Neural cell (in vitro differentiated cells): ENCODE results near the gene KLHL2. TPM values are rescaled to one million over a fixed set of nuclear protein-coding genes. Genes with fewer than 3 reads are reported as not detected.

Source experiments
- H2AFZ ChIP-seq: fragments of 200-600, 300-800 bp; sonication (generic), shearing (Covaris generic); 2 replicates; pipeline ENCODE4 v1.6.0; 2014; ENCODE audit warnings: low read depth, mild to moderate bottlenecking, antibody characterized with exemption, low read length, moderate library complexity
- H3F3A ChIP-seq: fragments of 200-600 bp; shearing (Covaris generic); 2 replicates; pipeline ENCODE4 v1.6.1; 2016; ENCODE audit warnings: mild to moderate bottlenecking, moderate library complexity, mixed read lengths, antibody characterized with exemption, low read length; ENCODE audit not compliant: insufficient read depth, poor library complexity, severe bottlenecking
- H3K27ac ChIP-seq: fragments of 200-600, 300-800 bp; sonication (generic), shearing (Covaris generic); 2 replicates; pipeline ENCODE4 v1.5.1; 2014; ENCODE audit warnings: mild to moderate bottlenecking, low read length, moderate library complexity
- H3K27me3 ChIP-seq: fragments of 300-800, 200-600 bp; sonication (generic), shearing (Covaris generic); 2 replicates; pipeline ENCODE4 v1.6.0; 2014; ENCODE audit warnings: mild to moderate bottlenecking, low read depth, low read length, moderate library complexity; ENCODE audit not compliant: insufficient read depth
- H3K36me3 ChIP-seq: fragments of 300-800, 200-600 bp; sonication (generic), shearing (Covaris generic); 2 replicates; pipeline ENCODE4 v1.5.1; 2014; ENCODE audit warnings: mild to moderate bottlenecking, antibody characterized with exemption, low read length, moderate library complexity; ENCODE audit not compliant: insufficient read depth
- H3K4me2 ChIP-seq: fragments of 300-800, 200-600 bp; sonication (generic), shearing (Covaris generic); 2 replicates; pipeline ENCODE4 v1.6.0; 2014; ENCODE audit warnings: mild to moderate bottlenecking, low read length
- H3K4me3 ChIP-seq: fragments of 300-800, 200-600 bp; sonication (generic), shearing (Covaris generic); 2 replicates; pipeline ENCODE4 v1.5.1; 2014; ENCODE audit warnings: mild to moderate bottlenecking, low read length, moderate library complexity
- H3K79me2 ChIP-seq: fragments of 200-600 bp; shearing (Covaris generic); replicated peaks from 2 replicates; pipeline ENCODE4 v1.6.0; 2014; ENCODE audit warnings: mild to moderate bottlenecking, low read length, moderate library complexity; ENCODE audit not compliant: insufficient read depth
- H3K9ac ChIP-seq: fragments of 300-800, 200-600 bp; sonication (generic), shearing (Covaris generic); 2 replicates; pipeline ENCODE4 v1.6.1; 2016; ENCODE audit warnings: mild to moderate bottlenecking, low read length, mixed read lengths
- H3K9me2 ChIP-seq: fragments of 200-600 bp; shearing (Covaris generic); 2 replicates; pipeline ENCODE4 v1.6.1; 2016; ENCODE audit warnings: mild to moderate bottlenecking, low read length, mixed read lengths; ENCODE audit not compliant: insufficient read depth
- H3K9me3 ChIP-seq: fragments of 200-600, 300-800 bp; sonication (generic), shearing (Covaris generic); 2 replicates; pipeline ENCODE4 v1.6.1; 2016; ENCODE audit warnings: mild to moderate bottlenecking, mixed run types, low read length, moderate library complexity, mixed read lengths
- H4K20me1 ChIP-seq: fragments of 200-600 bp; shearing (Covaris generic); 2 replicates; pipeline ENCODE4 v1.6.1; 2016; ENCODE audit warnings: mild to moderate bottlenecking, mixed run types; ENCODE audit not compliant: insufficient read depth
- EP300 ChIP-seq: fragments of 450-650 bp; conservative IDR thresholded peaks from 2 replicates; pipeline ENCODE4 v1.6.1; 2014; ENCODE audit warnings: antibody characterized with exemption, mild to moderate bottlenecking, moderate library complexity; ENCODE audit not compliant: poor library complexity, severe bottlenecking
- EZH2 ChIP-seq: fragments of 200-600, 300-800 bp; shearing (Covaris generic), sonication (generic); IDR thresholded peaks from 2 replicates; pipeline ENCODE4 v1.6.1; 2014; ENCODE audit warnings: antibody characterized with exemption, low read length, borderline replicate concordance, mild to moderate bottlenecking; ENCODE audit not compliant: insufficient read depth, poor library complexity, severe bottlenecking
- MXI1 ChIP-seq: fragments of 450-650 bp; conservative IDR thresholded peaks from 2 replicates; pipeline ENCODE4 v1.6.1; 2014; ENCODE audit warnings: antibody characterized with exemption, mild to moderate bottlenecking; ENCODE audit not compliant: poor library complexity, severe bottlenecking
- POLR2AphosphoS5 ChIP-seq: IDR thresholded peaks from 2 replicates; pipeline ENCODE4 v1.6.1; 2012
- RAD21 ChIP-seq: fragments of 450-650 bp; conservative IDR thresholded peaks from 2 replicates; pipeline ENCODE4 v1.6.1; 2014; ENCODE audit warnings: antibody characterized with exemption, mild to moderate bottlenecking, moderate library complexity
- SMC3 ChIP-seq: fragments of 450-650 bp; conservative IDR thresholded peaks from 2 replicates; pipeline ENCODE4 v1.6.1; 2014; ENCODE audit warnings: antibody characterized with exemption, mild to moderate bottlenecking, moderate library complexity; ENCODE audit not compliant: poor library complexity
- TAF1 ChIP-seq: IDR thresholded peaks from 2 replicates; pipeline ENCODE4 v1.6.1; 2012; ENCODE audit warnings: low read depth
- polyA plus RNA-seq: library from polyadenylated mRNA; depleted of rRNA; stranded (reverse); fragments of >200 nt; gene quantifications from 2 replicates; pipeline ENCODE4 v1.2.3, GENCODE V29; 2014
- TF ChIP-seq, protein P1 (sequence below): fragments of 450-650 bp; IDR thresholded peaks from 2 replicates; pipeline ENCODE4 v1.5.1; 2014; ENCODE audit warnings: antibody characterized with exemption, mild to moderate bottlenecking, moderate library complexity; ENCODE audit not compliant: poor library complexity, severe bottlenecking
- TF ChIP-seq, protein P2 (sequence below): IDR thresholded peaks from 2 replicates; pipeline ENCODE4 v1.6.1; 2012; ENCODE audit warnings: borderline replicate concordance

KLHL2 gene
- polyA plus RNA-seq, 1 donor from 2014 or later, result 42.8 TPM

DNA sequence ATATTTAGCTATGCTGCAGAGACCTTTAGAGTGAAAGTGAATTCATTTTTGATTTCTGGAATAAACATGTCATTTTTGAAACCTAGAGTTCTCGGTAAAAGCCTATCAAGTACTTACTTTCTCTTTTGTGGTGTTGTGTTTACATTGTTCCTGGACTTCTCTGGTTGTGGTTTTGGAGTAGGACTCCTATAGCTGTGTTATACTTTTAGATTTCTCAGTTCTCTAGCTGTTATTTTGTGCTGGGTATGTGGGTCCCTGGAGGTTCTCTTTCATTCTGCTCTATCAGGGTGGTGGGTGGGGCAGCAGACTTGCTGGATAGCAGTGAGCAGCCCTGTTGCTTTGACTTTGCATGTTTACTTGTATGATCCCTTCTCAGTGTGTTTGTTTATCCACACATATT lies 94.5 kb downstream of the KLHL2 start:
- H3K4me3 ChIP-seq, result no peak overlapping the region

DNA sequence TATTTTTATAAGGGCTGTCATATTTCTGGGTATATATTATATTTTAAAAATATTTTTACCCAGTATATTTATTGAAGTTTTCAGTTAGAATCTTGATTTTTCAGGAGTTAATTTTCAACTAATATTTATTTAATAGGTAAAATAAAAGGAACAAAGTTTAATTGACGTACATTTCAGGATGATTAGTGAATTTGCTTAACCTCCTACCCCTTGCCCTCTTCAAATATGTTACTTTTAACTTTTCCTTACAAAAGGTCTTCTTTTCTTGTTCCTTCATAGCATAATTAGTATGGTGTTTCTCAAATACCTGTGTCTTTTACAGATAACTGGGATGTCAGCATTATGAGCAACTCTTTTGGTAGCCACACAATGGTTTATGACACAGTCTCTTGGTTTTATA lies 95.3 kb downstream of the KLHL2 start:
- no peaks in the 10 kb centered on the region for H3K9me3 ChIP-seq
- no peaks in the 10 kb centered on the region for H3K9me2 ChIP-seq
- TF ChIP-seq POLR2AphosphoS5, result no peak
- no peak for TF ChIP-seq TAF1
- TF ChIP-seq, protein P1, sequence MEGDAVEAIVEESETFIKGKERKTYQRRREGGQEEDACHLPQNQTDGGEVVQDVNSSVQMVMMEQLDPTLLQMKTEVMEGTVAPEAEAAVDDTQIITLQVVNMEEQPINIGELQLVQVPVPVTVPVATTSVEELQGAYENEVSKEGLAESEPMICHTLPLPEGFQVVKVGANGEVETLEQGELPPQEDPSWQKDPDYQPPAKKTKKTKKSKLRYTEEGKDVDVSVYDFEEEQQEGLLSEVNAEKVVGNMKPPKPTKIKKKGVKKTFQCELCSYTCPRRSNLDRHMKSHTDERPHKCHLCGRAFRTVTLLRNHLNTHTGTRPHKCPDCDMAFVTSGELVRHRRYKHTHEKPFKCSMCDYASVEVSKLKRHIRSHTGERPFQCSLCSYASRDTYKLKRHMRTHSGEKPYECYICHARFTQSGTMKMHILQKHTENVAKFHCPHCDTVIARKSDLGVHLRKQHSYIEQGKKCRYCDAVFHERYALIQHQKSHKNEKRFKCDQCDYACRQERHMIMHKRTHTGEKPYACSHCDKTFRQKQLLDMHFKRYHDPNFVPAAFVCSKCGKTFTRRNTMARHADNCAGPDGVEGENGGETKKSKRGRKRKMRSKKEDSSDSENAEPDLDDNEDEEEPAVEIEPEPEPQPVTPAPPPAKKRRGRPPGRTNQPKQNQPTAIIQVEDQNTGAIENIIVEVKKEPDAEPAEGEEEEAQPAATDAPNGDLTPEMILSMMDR, result no peak
- TF ChIP-seq EP300, result no peak
- no peak for TF ChIP-seq MXI1
- no peak for TF ChIP-seq EZH2
- TF ChIP-seq SMC3, result no peak
- no peak for TF ChIP-seq RAD21
- TF ChIP-seq, protein P2, sequence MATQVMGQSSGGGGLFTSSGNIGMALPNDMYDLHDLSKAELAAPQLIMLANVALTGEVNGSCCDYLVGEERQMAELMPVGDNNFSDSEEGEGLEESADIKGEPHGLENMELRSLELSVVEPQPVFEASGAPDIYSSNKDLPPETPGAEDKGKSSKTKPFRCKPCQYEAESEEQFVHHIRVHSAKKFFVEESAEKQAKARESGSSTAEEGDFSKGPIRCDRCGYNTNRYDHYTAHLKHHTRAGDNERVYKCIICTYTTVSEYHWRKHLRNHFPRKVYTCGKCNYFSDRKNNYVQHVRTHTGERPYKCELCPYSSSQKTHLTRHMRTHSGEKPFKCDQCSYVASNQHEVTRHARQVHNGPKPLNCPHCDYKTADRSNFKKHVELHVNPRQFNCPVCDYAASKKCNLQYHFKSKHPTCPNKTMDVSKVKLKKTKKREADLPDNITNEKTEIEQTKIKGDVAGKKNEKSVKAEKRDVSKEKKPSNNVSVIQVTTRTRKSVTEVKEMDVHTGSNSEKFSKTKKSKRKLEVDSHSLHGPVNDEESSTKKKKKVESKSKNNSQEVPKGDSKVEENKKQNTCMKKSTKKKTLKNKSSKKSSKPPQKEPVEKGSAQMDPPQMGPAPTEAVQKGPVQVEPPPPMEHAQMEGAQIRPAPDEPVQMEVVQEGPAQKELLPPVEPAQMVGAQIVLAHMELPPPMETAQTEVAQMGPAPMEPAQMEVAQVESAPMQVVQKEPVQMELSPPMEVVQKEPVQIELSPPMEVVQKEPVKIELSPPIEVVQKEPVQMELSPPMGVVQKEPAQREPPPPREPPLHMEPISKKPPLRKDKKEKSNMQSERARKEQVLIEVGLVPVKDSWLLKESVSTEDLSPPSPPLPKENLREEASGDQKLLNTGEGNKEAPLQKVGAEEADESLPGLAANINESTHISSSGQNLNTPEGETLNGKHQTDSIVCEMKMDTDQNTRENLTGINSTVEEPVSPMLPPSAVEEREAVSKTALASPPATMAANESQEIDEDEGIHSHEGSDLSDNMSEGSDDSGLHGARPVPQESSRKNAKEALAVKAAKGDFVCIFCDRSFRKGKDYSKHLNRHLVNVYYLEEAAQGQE, result no peak
- no peaks in the 10 kb centered on the region for H3K27me3 ChIP-seq
- no peaks in the 10 kb centered on the region for H3K36me3 ChIP-seq
- H4K20me1 ChIP-seq, result no peaks in the 10 kb centered on the region
- H3K4me3 ChIP-seq, result no peak overlapping the region
- no peak overlapping the region for H2AFZ ChIP-seq
- no peak overlapping the region for H3K27ac ChIP-seq
- no peaks in the 10 kb centered on the region for H3F3A ChIP-seq
- no peak overlapping the region for H3K4me2 ChIP-seq
- no peaks in the 10 kb centered on the region for H3K79me2 ChIP-seq
- no peak overlapping the region for H3K9ac ChIP-seq

More for the DNA sequence above, 94.5 kb downstream of the KLHL2 start:
- H3K27me3 ChIP-seq, result no peaks in the 10 kb centered on the region
- H3K9ac ChIP-seq, result no peak overlapping the region
- no peaks in the 10 kb centered on the region for H3F3A ChIP-seq
- H3K9me3 ChIP-seq, result no peaks in the 10 kb centered on the region
- no peak overlapping the region for H3K27ac ChIP-seq
- TF ChIP-seq, protein P2, result no peak
- no peak for TF ChIP-seq RAD21
- no peak for TF ChIP-seq MXI1
- TF ChIP-seq, protein P1, result no peak
- no peak for TF ChIP-seq TAF1
- TF ChIP-seq POLR2AphosphoS5, result no peak
- TF ChIP-seq EP300, result no peak
- TF ChIP-seq SMC3, result no peak
- TF ChIP-seq EZH2, result no peak
- H3K79me2 ChIP-seq, result no peaks in the 10 kb centered on the region
- H3K36me3 ChIP-seq, result no peaks in the 10 kb centered on the region
- H3K9me2 ChIP-seq, result no peaks in the 10 kb centered on the region
- no peaks in the 10 kb centered on the region for H4K20me1 ChIP-seq
- no peak overlapping the region for H2AFZ ChIP-seq
- no peak overlapping the region for H3K4me2 ChIP-seq
